ENCODE results near the gene MBNL1.

GRCh38 chr3:152459572-152459971, 190.8 kb downstream of the MBNL1 start:
- no peak for TF ChIP-seq CTCF (IDR thresholded peaks at IDR 0.05)
- no peak for TF ChIP-seq POLR2AphosphoS5 (IDR thresholded peaks at IDR 0.05; ENCODE audit: low read depth, low read length)
- no peak for TF ChIP-seq SIN3A (IDR thresholded peaks at IDR 0.05; ENCODE audit: borderline replicate concordance, insufficient read depth, low read depth, low read length)
- no peak for TF ChIP-seq REST (IDR thresholded peaks at IDR 0.05; ENCODE audit: insufficient read depth in 1 of 2, low read depth in 2 of 2, low read length in 1 of 2)
- no peak for TF ChIP-seq TCF7L2 (IDR thresholded peaks at IDR 0.05; ENCODE audit: low read depth, low read length)

Data from Panc1 (cell line).